Stimulated activated CD4-positive, alpha-beta T cell treated with anti-CD3 and anti-CD28 coated beads, TNF-alpha, amount 100 ng/mL, for 24 hours (primary cell): ENCODE data around the gene MAN1C1.
"Not testable (repeated sequence)": the region's sequence is repeated elsewhere in the genome, so short reads cannot be mapped to it uniquely, and the experiment has no call there.

Experiments
- DNase-seq, 3 experiments: peaks; one replicate each; pipeline ENCODE4 v3.0.0-alpha.2; 2020; ENCODE audit warnings: low read depth in 3 of 3

Gene MAN1C1

GRCh38 chr1:25634896-25635295 is 18.3 kb downstream of the MAN1C1 start:
- no peak for DNase-seq

GRCh38 chr1:25636141-25636540 is 19.6 kb downstream of the MAN1C1 start:
- DNase-seq: not testable (repeated sequence)

- DNase-seq: no peak
These were observed 24.2 kb downstream of the MAN1C1 start for GRCh38 chr1:25640646-25641328.

GRCh38 chr1:25641329-25641725 is 24.7 kb downstream of the MAN1C1 start:
- DNase-seq: no peak

GRCh38 chr1:25641931-25642573 is 25.5 kb downstream of the MAN1C1 start:
- no peak for DNase-seq

- DNase-seq: peak; percentile 24 to 60 (median 44)
These were observed 26.1 kb downstream of the MAN1C1 start for GRCh38 chr1:25642574-25643108.

- DNase-seq: no peak
These were observed 27.3 kb downstream of the MAN1C1 start for GRCh38 chr1:25643929-25644328.

- no peak for DNase-seq
These were observed 28.4 kb downstream of the MAN1C1 start for GRCh38 chr1:25644962-25645361.

GRCh38 chr1:25645637-25646400 is 29.2 kb downstream of the MAN1C1 start:
- DNase-seq: no peak

GRCh38 chr1:25647106-25647505 is 30.5 kb downstream of the MAN1C1 start:
- no peak for DNase-seq

- no peak for DNase-seq
These were observed 31.3 kb downstream of the MAN1C1 start for GRCh38 chr1:25647863-25648262.

GRCh38 chr1:25648681-25649440 is 32.3 kb downstream of the MAN1C1 start:
- no peak for DNase-seq

- DNase-seq: no peak
These were observed 33.1 kb downstream of the MAN1C1 start for GRCh38 chr1:25649505-25650288.

GRCh38 chr1:25650289-25650576 is 33.6 kb downstream of the MAN1C1 start:
- no peak for DNase-seq

GRCh38 chr1:25651036-25651640 is 34.5 kb downstream of the MAN1C1 start:
- no peak for DNase-seq

GRCh38 chr1:25651824-25652741 is 35.5 kb downstream of the MAN1C1 start:
- no peak for DNase-seq

GRCh38 chr1:25653558-25653957 is 37.0 kb downstream of the MAN1C1 start:
- DNase-seq: no peak

- DNase-seq: no peak
These were observed 37.6 kb downstream of the MAN1C1 start for GRCh38 chr1:25654109-25654660.

GRCh38 chr1:25657121-25657882 is 40.7 kb downstream of the MAN1C1 start:
- no peak for DNase-seq
